NCI-H1048 (cell line): ENCODE results near the gene CCT6B.
"Not testable (repeated sequence)": the region's sequence is repeated elsewhere in the genome, so short reads cannot be mapped to it uniquely, and the experiment has no call there.

ENCODE experiments used
- DNase-seq: peaks from one replicate; lab custom pipeline; 2025; lab: John Stamatoyannopoulos, UW

Gene CCT6B

GRCh38 chr17:34961093-34961911 lies at the start of gene CCT6B, which contains the start of gene ZNF830:
Gene CCT6B (minus strand): TSS chr17:34961460. CDS start chr17:34961393, 67 bp downstream.
Gene ZNF830 (plus strand): TSS chr17:34961540. CDS start chr17:34961567, 27 bp downstream.
- DNase-seq = peak; percentile 80

DNA sequence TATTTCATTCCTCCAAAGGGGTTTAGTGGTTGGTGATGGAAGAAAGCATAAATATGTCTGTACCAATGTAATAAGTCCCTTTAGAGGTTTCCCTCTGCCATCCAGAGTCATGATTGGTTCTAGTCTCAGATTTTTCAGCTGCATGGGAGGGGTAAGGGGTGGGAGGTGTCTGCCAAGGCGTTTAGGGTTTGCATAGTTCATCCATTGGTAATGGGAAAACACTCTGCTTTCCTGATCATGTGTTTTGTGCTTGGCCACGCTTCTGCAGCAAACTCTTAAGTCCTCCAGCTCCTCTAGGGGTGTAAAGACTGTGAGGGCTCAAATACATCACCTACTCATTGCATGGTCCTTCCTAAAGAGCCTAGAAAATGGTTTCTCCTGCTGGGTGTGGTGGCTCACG lies 48.8 kb upstream of the CCT6B start:
- DNase-seq = no peak

GRCh38 chr17:35006961-35007360 lies 45.7 kb upstream of the CCT6B start:
- no peak for DNase-seq

DNA sequence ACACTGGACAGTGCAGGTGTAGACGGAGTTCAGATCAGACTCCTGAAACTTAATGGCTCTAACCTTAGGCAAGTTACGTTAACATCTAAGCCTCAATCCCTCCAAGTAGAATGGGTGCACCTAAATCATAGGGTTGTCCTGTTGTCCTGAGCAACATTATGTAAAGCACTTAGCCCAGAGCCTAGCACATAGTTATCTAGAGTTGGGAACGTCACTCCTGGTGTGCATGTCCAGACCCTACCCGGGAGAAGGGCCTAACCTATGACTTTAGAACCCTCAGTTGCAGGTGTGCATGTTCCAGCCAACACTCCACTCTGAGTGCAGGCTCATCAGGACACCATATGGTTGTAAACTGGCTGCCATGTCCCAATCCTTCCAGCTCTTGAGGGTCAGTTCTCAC lies 45.1 kb upstream of the CCT6B start:
- DNase-seq = no peak

- no peak for DNase-seq
These were observed 42.5 kb upstream of the CCT6B start for GRCh38 chr17:35003778-35004177.

- DNase-seq = no peak
These were observed 41.8 kb upstream of the CCT6B start for GRCh38 chr17:35002876-35003551.

DNA sequence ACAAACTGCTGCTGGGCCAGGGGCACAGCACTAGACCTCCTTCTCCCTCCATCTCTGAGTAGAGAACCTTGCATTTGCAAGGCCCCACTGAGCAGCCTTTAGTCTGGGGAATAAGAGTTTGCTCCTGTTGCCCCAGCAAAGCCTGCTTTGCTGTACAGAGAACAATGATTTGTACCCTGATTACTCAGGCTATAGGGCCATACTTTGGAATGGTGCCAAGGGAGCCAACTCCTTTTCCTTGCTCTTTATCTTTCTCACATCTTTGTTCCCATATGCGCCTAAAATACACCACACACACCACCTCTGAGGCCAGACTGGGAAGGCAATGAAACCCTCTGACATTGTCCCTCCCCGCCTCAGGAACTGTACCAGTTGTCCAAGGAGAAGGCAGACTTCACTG lies 40.3 kb upstream of the CCT6B start:
- DNase-seq = no peak

GRCh38 chr17:35000965-35001364 lies 39.7 kb upstream of the CCT6B start:
- DNase-seq = not testable (repeated sequence)

DNA sequence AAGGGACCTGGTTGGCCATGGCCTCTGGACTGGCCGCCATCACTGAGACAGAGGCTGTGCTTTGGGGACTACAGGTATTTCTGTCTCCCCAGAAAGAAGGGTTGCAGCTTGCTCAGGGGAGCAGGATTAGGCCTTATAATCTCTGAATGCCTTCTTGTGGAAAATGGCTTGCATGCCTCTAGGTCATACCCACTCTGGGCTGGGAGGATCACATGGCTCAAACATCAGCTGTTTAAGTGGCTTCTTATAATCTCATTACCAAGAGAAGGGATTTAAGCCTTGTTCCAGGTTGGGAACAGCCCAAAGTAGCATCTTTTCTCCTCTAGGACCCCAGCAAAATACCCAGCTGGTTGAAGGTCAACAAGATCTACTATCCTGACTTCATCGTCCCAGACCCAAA lies 38.2 kb upstream of the CCT6B start:
- no peak for DNase-seq

DNA sequence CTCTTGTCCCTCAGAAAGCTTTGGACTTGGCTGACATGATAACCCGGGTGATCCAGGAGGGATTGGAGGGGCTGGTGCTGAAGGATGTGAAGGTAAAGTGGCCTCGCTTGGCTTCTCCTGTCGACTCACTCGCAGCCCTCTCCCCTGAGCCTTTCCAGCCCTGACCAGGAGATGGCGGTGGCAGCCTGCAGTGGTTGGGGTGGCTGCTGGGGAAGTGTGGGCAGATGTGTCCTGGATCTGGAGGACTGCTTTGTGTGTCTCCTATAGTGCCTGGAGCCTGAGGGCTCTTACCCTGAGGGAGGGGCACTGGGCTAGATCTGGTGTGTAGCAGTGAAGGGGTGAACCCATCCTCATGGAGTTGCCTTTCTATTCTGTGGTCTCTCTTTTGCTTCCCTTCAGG lies 36.9 kb upstream of the CCT6B start:
- DNase-seq = no peak

GRCh38 chr17:34997355-34997862 lies 36.1 kb upstream of the CCT6B start:
- DNase-seq = no peak

- no peak for DNase-seq
These were observed 35.4 kb upstream of the CCT6B start for GRCh38 chr17:34996422-34997285.

GRCh38 chr17:34993031-34993430 lies 31.8 kb upstream of the CCT6B start:
- no peak for DNase-seq

GRCh38 chr17:34991606-34992005 lies 30.3 kb upstream of the CCT6B start:
- no peak for DNase-seq

DNA sequence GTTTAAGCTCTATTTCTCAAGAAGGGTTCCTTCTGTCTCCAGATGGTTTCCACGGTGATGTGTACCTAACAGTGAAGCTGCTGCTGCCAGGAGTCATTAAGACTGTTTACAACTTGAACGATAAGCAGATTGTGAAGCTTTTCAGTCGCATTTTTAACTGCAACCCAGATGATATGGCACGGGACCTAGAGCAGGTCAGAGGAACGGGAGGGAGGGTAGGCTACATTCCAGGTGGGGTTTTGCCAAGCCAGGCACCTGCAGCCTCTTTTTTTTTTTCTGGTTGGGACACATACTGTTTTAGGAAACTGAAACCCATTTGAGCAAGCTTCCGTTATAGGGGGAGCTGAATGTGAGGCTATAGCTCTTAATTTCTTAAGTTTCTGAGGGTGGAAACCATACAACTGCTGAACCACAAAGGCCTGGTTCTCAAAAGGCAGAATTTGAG lies 29.7 kb upstream of the CCT6B start:
- no peak for DNase-seq

- no peak for DNase-seq
These were observed 28.2 kb upstream of the CCT6B start for GRCh38 chr17:34989473-34989872.

- no peak for DNase-seq
These were observed 27.4 kb upstream of the CCT6B start for GRCh38 chr17:34988644-34989043.

DNA sequence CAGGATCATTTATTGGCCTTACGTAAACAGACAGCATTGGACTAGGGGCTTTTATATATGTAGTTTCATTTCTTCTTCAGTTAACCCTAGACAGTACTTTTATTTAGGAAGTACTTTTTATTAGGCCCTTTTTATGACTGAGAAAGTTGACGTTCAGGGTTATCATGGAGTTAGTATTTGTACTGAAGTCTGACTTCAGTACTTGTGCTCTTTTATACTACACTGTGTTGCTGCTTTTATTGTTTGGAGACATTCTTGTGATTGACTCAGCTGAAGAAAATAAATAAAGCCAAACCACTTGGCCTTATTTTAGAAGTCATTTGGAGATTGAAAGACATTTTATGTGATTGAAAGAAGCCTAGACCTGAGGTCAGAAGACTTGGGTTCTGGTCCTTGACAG lies 26.0 kb upstream of the CCT6B start:
- DNase-seq = no peak

GRCh38 chr17:34981538-34982241 lies 20.4 kb upstream of the CCT6B start:
- DNase-seq = no peak

DNA sequence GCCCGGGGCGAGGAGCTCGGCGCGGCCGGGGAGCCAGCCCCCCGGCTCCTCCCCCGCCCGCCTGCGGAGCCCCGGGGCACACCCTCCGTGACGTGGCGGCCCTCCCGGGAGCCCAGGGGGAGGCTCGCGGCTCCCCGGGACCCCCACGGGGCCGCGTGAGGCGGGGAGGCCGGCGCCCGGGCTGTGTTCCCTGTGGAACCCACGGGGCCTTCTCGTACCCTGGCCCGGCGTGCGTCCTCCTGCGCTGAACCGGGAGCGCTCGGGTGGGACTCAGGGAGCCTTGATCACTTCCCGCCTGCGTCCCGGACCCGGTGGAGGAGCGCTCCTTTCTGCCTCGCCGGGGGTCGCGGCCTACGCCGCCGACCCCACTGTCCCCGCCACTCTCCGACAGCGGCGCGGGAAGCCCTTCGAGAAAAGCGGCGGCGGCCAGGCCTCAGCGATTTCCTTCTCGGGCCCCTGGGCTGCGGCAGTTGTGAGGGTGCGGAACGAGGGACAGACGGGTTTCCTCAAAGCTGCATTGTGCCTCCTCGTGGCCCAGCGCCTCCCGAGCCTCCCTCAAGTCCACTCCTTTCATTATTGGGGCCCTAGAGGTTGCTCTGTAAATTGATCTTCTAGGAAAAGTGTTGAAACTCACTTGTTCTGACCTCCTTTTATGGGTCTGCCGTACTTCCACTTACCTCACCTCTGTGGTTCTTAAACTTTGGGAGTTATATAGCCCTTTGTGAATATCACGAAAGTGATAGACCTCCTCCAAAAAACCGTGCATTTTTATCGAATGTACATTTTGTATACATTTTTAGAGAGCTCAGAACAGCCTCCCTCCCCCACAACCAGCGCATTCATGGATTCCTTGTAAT lies 19.6 kb upstream of the CCT6B start:
- peak; percentile 22 for DNase-seq

DNA sequence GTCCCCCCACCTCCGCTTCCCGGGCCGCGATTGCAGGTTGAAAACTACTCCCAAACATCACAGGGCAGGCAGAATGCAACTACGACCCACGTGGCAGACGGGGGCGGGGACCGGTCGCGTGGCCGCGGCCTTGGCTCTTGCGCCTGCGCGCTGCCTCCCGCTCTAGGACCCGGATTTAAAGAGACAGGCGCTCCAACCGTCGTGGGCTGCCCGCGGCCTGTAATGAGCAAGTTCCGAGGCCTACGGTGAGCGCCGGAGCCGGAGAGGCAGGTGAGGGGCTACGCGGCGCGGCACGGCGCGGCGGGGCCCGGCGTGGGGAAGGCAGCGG lies 19.1 kb upstream of the CCT6B start, which contains the start of gene LIG3:
TSS of gene LIG3 (plus strand) at position 160 of the 328 bp plus-strand sequence. CDS start 2,494 bp downstream, outside the sequence.
- DNase-seq = peak; percentile 87
